HCT116 (cell line): Measurements from ENCODE around the gene NHLH1. TPM values are rescaled to one million over a fixed set of nuclear protein-coding genes. Genes with fewer than 3 reads are reported as not detected.

Experiments
- ATAC-seq: fragments of 200-7000 bp; cut with Tn5 transposase; 2 replicates; pipeline ENCODE4 v1.9.1; 2020; ENCODE audit warnings: mild to moderate bottlenecking, moderate library complexity
- BruUV-seq: library from RNA; stranded (reverse); fragments of 400-500 nt; replicated peaks from 2 replicates; lab custom pipeline; 2021; lab: Mats Ljungman, UMichigan
- CTCF ChIA-PET: fragments of 300-600 bp; sonication (Branson Sonifier 250); formaldehyde crosslinking; loops from one replicate; lab custom pipeline; 2021; ENCODE audit warnings: antibody characterized with exemption; lab: Charles Lee
- POLR2A ChIA-PET: fragments of 300-600, 350-600 bp; sonication (Branson Sonifier 250); formaldehyde crosslinking; loops from one replicate; lab custom pipeline; 2021; ENCODE audit warnings: antibody characterized with exemption; lab: Charles Lee
- RAD21 ChIA-PET, 2 experiments: fragments of 300-600 bp; sonication (Branson Sonifier 250); formaldehyde crosslinking; loops; one replicate each; lab custom pipeline; 2023; ENCODE audit warnings: low total read pairs in 2 of 2; ENCODE audit not compliant: uncharacterized antibody in 2 of 2, unreplicated experiment in 2 of 2, low non-redundant PET in 1 of 2; lab: Charles Lee
- DNase-seq: peaks from one replicate; pipeline ENCODE4 v3.0.0-alpha.2; 2010; ENCODE audit warnings: low read depth, low spot score
- H2AFZ ChIP-seq: fragments of 200-600 bp; shearing (Covaris generic), sonication (generic); 2 replicates; pipeline ENCODE4 v1.6.1; 2017; ENCODE audit warnings: low read depth, mixed run types, mixed read lengths, antibody characterized with exemption, low read length; ENCODE audit not compliant: poor library complexity, severe bottlenecking
- H3K27ac ChIP-seq: 2 replicates; pipeline ENCODE4 v1.5.1; 2012; ENCODE audit warnings: low read depth, low read length
- H3K27me3 ChIP-seq: fragments of 200-600 bp; sonication (generic); 2 replicates; pipeline ENCODE4 v1.6.1; 2016; ENCODE audit warnings: mixed run types, low read length, mixed read lengths; ENCODE audit not compliant: insufficient read depth
- H3K36me3 ChIP-seq, 2 experiments: fragments of 200-500 bp in 1 of 2; fragments of 200-600 bp in 1 of 2; sonication (Bioruptor generic) in 1 of 2; sonication (generic) in 1 of 2; 2 replicates each; pipeline versions ENCODE4 v1.5.1 to v1.6.1; 2014 to 2016; ENCODE audit warnings: low read length in 2 of 2, inconsistent platforms in 1 of 2, mixed read lengths in 1 of 2, mixed run types in 1 of 2; ENCODE audit not compliant: insufficient read depth in 2 of 2, control insufficient read depth in 1 of 2
- H3K4me1 ChIP-seq, 2 experiments: fragments of 200-600 bp in 1 of 2; sonication (generic) in 1 of 2; 2 replicates each; pipeline versions ENCODE4 v1.5.1 to v1.6.1; 2012 to 2017; ENCODE audit warnings: low read length in 2 of 2, inconsistent platforms in 1 of 2, mild to moderate bottlenecking in 1 of 2, mixed read lengths in 1 of 2, mixed run types in 1 of 2, moderate library complexity in 1 of 2; ENCODE audit not compliant: insufficient read depth in 2 of 2, control insufficient read depth in 1 of 2
- H3K4me2 ChIP-seq: fragments of 200-600 bp; sonication (generic); 2 replicates; pipeline ENCODE4 v1.6.1; 2017; ENCODE audit warnings: mixed run types, low read length, mixed read lengths
- H3K4me3 ChIP-seq, 2 experiments: fragments of 200-600 bp in 1 of 2; sonication (generic) in 1 of 2; replicated peaks in 1 of 2; 2 replicates each; pipeline ENCODE4 v1.5.1; 2011 to 2016; ENCODE audit warnings: low read length in 2 of 2, control low read depth in 1 of 2, low read depth in 1 of 2, mild to moderate bottlenecking in 1 of 2, mixed read lengths in 1 of 2, mixed run types in 1 of 2
- H3K79me2 ChIP-seq: fragments of 200-600 bp; sonication (generic); 2 replicates; pipeline ENCODE4 v1.6.1; 2017; ENCODE audit warnings: mild to moderate bottlenecking, mixed run types, low read length, moderate library complexity, mixed read lengths; ENCODE audit not compliant: insufficient read depth
- H3K9ac ChIP-seq: fragments of 200-600 bp; sonication (generic); 2 replicates; pipeline ENCODE4 v1.6.1; 2016; ENCODE audit warnings: low read length, mixed read lengths
- H3K9me2 ChIP-seq: fragments of 200-600 bp; sonication (generic), shearing (Covaris generic); 2 replicates; pipeline ENCODE4 v1.6.1; 2017; ENCODE audit warnings: mixed run types, mild to moderate bottlenecking, moderate library complexity; ENCODE audit not compliant: insufficient read depth
- H3K9me3 ChIP-seq, 2 experiments: fragments of 200-500 bp in 1 of 2; fragments of 200-600 bp in 1 of 2; sonication (Bioruptor generic) in 1 of 2; sonication (generic) in 1 of 2; 2 replicates each; pipeline ENCODE4 v1.6.1; 2014 to 2017; ENCODE audit warnings: low read length in 2 of 2, mixed read lengths in 2 of 2, inconsistent platforms in 1 of 2, low read depth in 1 of 2, mild to moderate bottlenecking in 1 of 2, mixed run types in 1 of 2, moderate library complexity in 1 of 2; ENCODE audit not compliant: control insufficient read depth in 1 of 2, insufficient read depth in 1 of 2
- H4K20me1 ChIP-seq: fragments of 200-600 bp; sonication (generic), shearing (Covaris generic); 2 replicates; pipeline ENCODE4 v1.6.1; 2017; ENCODE audit warnings: mixed run types, mild to moderate bottlenecking, moderate library complexity; ENCODE audit not compliant: insufficient read depth
- ATF3 ChIP-seq: IDR thresholded peaks from 2 replicates; pipeline ENCODE4 v1.6.1; 2012
- CBX3 ChIP-seq: IDR thresholded peaks from 2 replicates; pipeline ENCODE4 v1.6.1; 2012; ENCODE audit warnings: low read depth
- CEBPB ChIP-seq: IDR thresholded peaks from 2 replicates; pipeline ENCODE4 v1.6.1; 2012; ENCODE audit warnings: low read depth
- CTCF ChIP-seq, 3 experiments: fragments of 200-600 bp in 1 of 3; sonication (generic) in 1 of 3; IDR thresholded peaks in 2 of 3; conservative IDR thresholded peaks in 1 of 3; 2 replicates each; pipeline ENCODE4 v1.5.1; 2012 to 2017; ENCODE audit warnings: low read depth in 2 of 3, low read length in 2 of 3, antibody characterized with exemption in 1 of 3, borderline replicate concordance in 1 of 3, control low read depth in 1 of 3, mild to moderate bottlenecking in 1 of 3, mixed read lengths in 1 of 3, mixed run types in 1 of 3, moderate library complexity in 1 of 3; ENCODE audit not compliant: insufficient read depth in 1 of 3
- EGR1 ChIP-seq: IDR thresholded peaks from 2 replicates; pipeline ENCODE4 v1.6.1; 2012; ENCODE audit warnings: low read depth
- ELF1 ChIP-seq: IDR thresholded peaks from 2 replicates; pipeline ENCODE4 v1.6.1; 2012; ENCODE audit warnings: low read depth, borderline replicate concordance
- EZH2 ChIP-seq: fragments of 200-600 bp; sonication (generic); IDR thresholded peaks from 2 replicates; pipeline ENCODE4 v1.6.1; 2017; ENCODE audit warnings: antibody characterized with exemption, mixed run types
- EZH2phosphoT487 ChIP-seq: fragments of 200-600 bp; IDR thresholded peaks from 2 replicates; pipeline ENCODE4 v1.6.1; 2018; ENCODE audit warnings: antibody characterized with exemption, borderline replicate concordance
- FOSL1 ChIP-seq: IDR thresholded peaks from 2 replicates; pipeline ENCODE4 v1.6.1; 2012; ENCODE audit warnings: low read depth
- POLR2A ChIP-seq: IDR thresholded peaks from 2 replicates; pipeline ENCODE4 v1.7.0; 2011; ENCODE audit warnings: borderline replicate concordance; ENCODE audit not compliant: insufficient read depth, insufficient read length; ENCODE audit errors: extremely low read depth
- RAD21 ChIP-seq: IDR thresholded peaks from 2 replicates; pipeline ENCODE4 v1.6.1; 2012; ENCODE audit warnings: low read depth, mild to moderate bottlenecking
- SIN3A ChIP-seq: IDR thresholded peaks from 2 replicates; pipeline ENCODE4 v1.6.1; 2012; ENCODE audit warnings: low read depth
- SP1 ChIP-seq: IDR thresholded peaks from 2 replicates; pipeline ENCODE4 v1.6.1; 2012; ENCODE audit warnings: low read depth
- TCF7L2 ChIP-seq: IDR thresholded peaks from 2 replicates; pipeline ENCODE4 v1.7.0; 2011; ENCODE audit warnings: borderline replicate concordance, inconsistent platforms; ENCODE audit not compliant: insufficient read depth, insufficient read length; ENCODE audit errors: extremely low read depth
- YY1 ChIP-seq: IDR thresholded peaks from 2 replicates; pipeline ENCODE4 v1.6.1; 2011; ENCODE audit warnings: low read length, low read depth, moderate library complexity, mild to moderate bottlenecking; ENCODE audit not compliant: insufficient replicate concordance; ENCODE audit errors: extremely low read depth
- ZBTB33 ChIP-seq: IDR thresholded peaks from 2 replicates; pipeline ENCODE4 v1.6.1; 2011; ENCODE audit warnings: mild to moderate bottlenecking, low read length, moderate library complexity; ENCODE audit not compliant: insufficient replicate concordance; ENCODE audit errors: extremely low read depth
- ZFX ChIP-seq: fragments of 450-650 bp; IDR thresholded peaks from 2 replicates; pipeline ENCODE4 v1.6.1; 2017
- ZNF274 ChIP-seq: fragments of 200-500 bp; sonication (Bioruptor generic); IDR thresholded peaks from 2 replicates; pipeline ENCODE4 v1.6.1; 2014; ENCODE audit warnings: mild to moderate bottlenecking, low read depth, low read length, inconsistent platforms
- intact Hi-C: fragments of 100-400 bp; cut with micrococcal nuclease; formaldehyde crosslinking; loops from 2 replicates; pipeline ENCODE4 v1.10.0; 2022
- total RNA-seq: library from RNA; stranded (reverse); gene quantifications from one replicate; pipeline ENCODE4 v1.2.1, GENCODE V29; 2021; ENCODE audit not compliant: unreplicated experiment
- TF ChIP-seq, protein P1 (sequence below): IDR thresholded peaks from 2 replicates; pipeline ENCODE4 v1.6.1; 2012; ENCODE audit warnings: low read depth

The NHLH1 gene
- total RNA-seq, 1 experiment from 2014 or later, result 0.12 TPM

GRCh38 chr1:160370561-160371345, 3.9 kb downstream of the NHLH1 start:
- RAD21 ChIA-PET, result no interaction called here
- POLR2A ChIA-PET, result no interaction called here

More at GRCh38 chr1:160370561-160371345, 3.9 kb downstream of the NHLH1 start:
- no peak for ATAC-seq
- Histone ChIP-seq H3K4me1 (no peaks in the 10 kb centered on the region), H3K9ac (no peak overlapping the region), H3K36me3 (no peaks in the 10 kb centered on the region), H3K4me3 (no peak overlapping the region), H3K9me3 (no peaks in the 10 kb centered on the region), H3K27me3 (no peaks in the 10 kb centered on the region), H3K4me2 (no peak overlapping the region), H4K20me1 (no peaks in the 10 kb centered on the region), H2AFZ (no peak overlapping the region), H3K27ac (no peak overlapping the region), H3K79me2 (no peaks in the 10 kb centered on the region), H3K9me2 (no peaks in the 10 kb centered on the region)
- TF ChIP-seq, protein P1, sequence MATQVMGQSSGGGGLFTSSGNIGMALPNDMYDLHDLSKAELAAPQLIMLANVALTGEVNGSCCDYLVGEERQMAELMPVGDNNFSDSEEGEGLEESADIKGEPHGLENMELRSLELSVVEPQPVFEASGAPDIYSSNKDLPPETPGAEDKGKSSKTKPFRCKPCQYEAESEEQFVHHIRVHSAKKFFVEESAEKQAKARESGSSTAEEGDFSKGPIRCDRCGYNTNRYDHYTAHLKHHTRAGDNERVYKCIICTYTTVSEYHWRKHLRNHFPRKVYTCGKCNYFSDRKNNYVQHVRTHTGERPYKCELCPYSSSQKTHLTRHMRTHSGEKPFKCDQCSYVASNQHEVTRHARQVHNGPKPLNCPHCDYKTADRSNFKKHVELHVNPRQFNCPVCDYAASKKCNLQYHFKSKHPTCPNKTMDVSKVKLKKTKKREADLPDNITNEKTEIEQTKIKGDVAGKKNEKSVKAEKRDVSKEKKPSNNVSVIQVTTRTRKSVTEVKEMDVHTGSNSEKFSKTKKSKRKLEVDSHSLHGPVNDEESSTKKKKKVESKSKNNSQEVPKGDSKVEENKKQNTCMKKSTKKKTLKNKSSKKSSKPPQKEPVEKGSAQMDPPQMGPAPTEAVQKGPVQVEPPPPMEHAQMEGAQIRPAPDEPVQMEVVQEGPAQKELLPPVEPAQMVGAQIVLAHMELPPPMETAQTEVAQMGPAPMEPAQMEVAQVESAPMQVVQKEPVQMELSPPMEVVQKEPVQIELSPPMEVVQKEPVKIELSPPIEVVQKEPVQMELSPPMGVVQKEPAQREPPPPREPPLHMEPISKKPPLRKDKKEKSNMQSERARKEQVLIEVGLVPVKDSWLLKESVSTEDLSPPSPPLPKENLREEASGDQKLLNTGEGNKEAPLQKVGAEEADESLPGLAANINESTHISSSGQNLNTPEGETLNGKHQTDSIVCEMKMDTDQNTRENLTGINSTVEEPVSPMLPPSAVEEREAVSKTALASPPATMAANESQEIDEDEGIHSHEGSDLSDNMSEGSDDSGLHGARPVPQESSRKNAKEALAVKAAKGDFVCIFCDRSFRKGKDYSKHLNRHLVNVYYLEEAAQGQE, result no peak
- no peak for TF ChIP-seq SP1
- TF ChIP-seq ATF3, result no peak
- TF ChIP-seq EGR1, result no peak
- TF ChIP-seq CBX3, result no peak
- no peak for TF ChIP-seq ZNF274
- no peak for TF ChIP-seq FOSL1
- TF ChIP-seq TCF7L2, result no peak
- TF ChIP-seq ZFX, result no peak
- TF ChIP-seq CTCF (IDR thresholded peaks at IDR 0.05 in 2 of 3, conservative IDR thresholded peaks at IDR 0.05 in 1 of 3; ENCODE audit: borderline replicate concordance in 1 of 3, insufficient read depth in 1 of 3, low read depth in 2 of 3, low read length in 2 of 3), result no peak
- TF ChIP-seq CEBPB, result no peak
- no peak for TF ChIP-seq EZH2phosphoT487
- TF ChIP-seq YY1, result no peak
- no peak for TF ChIP-seq POLR2A
- no peak for TF ChIP-seq EZH2
- no peak for TF ChIP-seq ZBTB33
- TF ChIP-seq RAD21, result no peak
- no peak for TF ChIP-seq SIN3A
- no peak for TF ChIP-seq ELF1
- no peak for DNase-seq
- BruUV-seq, result no TSS peak
- CTCF ChIA-PET, result interaction anchor here (1.5 kb wide), 1 partner anchor 11 kb away, joined by 5 read pairs; no protein-coding TSS in a partner anchor
- intact Hi-C loops, result no loop called here
